ENCODE data around the gene BAZ2A.
A peak's percentile ranks its signal among the peaks of the same experiment; 100 is the strongest.

Gene BAZ2A

GRCh38 chr12:56668197-56668457 lies 38.0 kb upstream of the BAZ2A start:
- no peak overlapping the region for H3K27ac ChIP-seq (replicated peaks)
- H3K4me3 ChIP-seq (replicated peaks; ENCODE audit: insufficient read depth, low read length), result no peak overlapping the region
- DNase-seq (ENCODE audit: low read depth in 1 of 2, low spot score in 1 of 2), result no peak
- H3K27me3 ChIP-seq (ENCODE audit: insufficient read depth, poor library complexity, severe bottlenecking), result no peaks in the 10 kb centered on the region
- TF ChIP-seq REST (IDR thresholded peaks at IDR 0.05; ENCODE audit: insufficient replicate concordance, low read depth) (no peak), SPI1 (IDR thresholded peaks at IDR 0.05; ENCODE audit: borderline replicate concordance, low read depth) (no peak), POLR2AphosphoS5 (IDR thresholded peaks at IDR 0.05; ENCODE audit: low read depth) (no peak), GABPA (IDR thresholded peaks at IDR 0.05; ENCODE audit: low read depth) (no peak), CTCF (IDR thresholded peaks at IDR 0.05; ENCODE audit: insufficient read depth, low read length) (no peak)

- Histone ChIP-seq H3K4me3 (replicated peaks; ENCODE audit: insufficient read depth, low read length) (no peak overlapping the region), H3K27me3 (ENCODE audit: insufficient read depth, poor library complexity, severe bottlenecking) (no peaks in the 10 kb centered on the region), H3K27ac (replicated peaks) (no peak overlapping the region)
- TF ChIP-seq REST (IDR thresholded peaks at IDR 0.05; ENCODE audit: insufficient replicate concordance, low read depth) (no peak), GABPA (IDR thresholded peaks at IDR 0.05; ENCODE audit: low read depth) (no peak), SPI1 (IDR thresholded peaks at IDR 0.05; ENCODE audit: borderline replicate concordance, low read depth) (no peak), POLR2AphosphoS5 (IDR thresholded peaks at IDR 0.05; ENCODE audit: low read depth) (peak; percentile 67)
- DNase-seq (ENCODE audit: low read depth in 1 of 2, low spot score in 1 of 2), result no peak
Measured at GRCh38 chr12:56661979-56662638, 32.0 kb upstream of the BAZ2A start.

- Histone ChIP-seq H3K27me3 (ENCODE audit: insufficient read depth, poor library complexity, severe bottlenecking) (no peaks in the 10 kb centered on the region), H3K4me3 (replicated peaks; ENCODE audit: insufficient read depth, low read length) (no peak overlapping the region), H3K27ac (replicated peaks) (no peak overlapping the region)
- TF ChIP-seq CTCF (IDR thresholded peaks at IDR 0.05; ENCODE audit: insufficient read depth, low read length) (no peak), REST (IDR thresholded peaks at IDR 0.05; ENCODE audit: insufficient replicate concordance, low read depth) (no peak)
- DNase-seq (ENCODE audit: low read depth in 1 of 2, low spot score in 1 of 2), result no peak
Measured at GRCh38 chr12:56661560-56661959, 31.4 kb upstream of the BAZ2A start.

GRCh38 chr12:56658921-56659320 lies 28.8 kb upstream of the BAZ2A start:
- DNase-seq (ENCODE audit: low read depth in 1 of 2, low spot score in 1 of 2), result no peak
- Histone ChIP-seq H3K27ac (replicated peaks) (no peak overlapping the region), H3K4me3 (replicated peaks; ENCODE audit: insufficient read depth, low read length) (no peak overlapping the region), H3K27me3 (ENCODE audit: insufficient read depth, poor library complexity, severe bottlenecking) (no peaks in the 10 kb centered on the region)
- TF ChIP-seq CTCF (IDR thresholded peaks at IDR 0.05; ENCODE audit: insufficient read depth, low read length), result no peak
- TF ChIP-seq POLR2AphosphoS5 (IDR thresholded peaks at IDR 0.05; ENCODE audit: low read depth), result no peak
- TF ChIP-seq SPI1 (IDR thresholded peaks at IDR 0.05; ENCODE audit: borderline replicate concordance, low read depth), result no peak
- no peak for TF ChIP-seq GABPA (IDR thresholded peaks at IDR 0.05; ENCODE audit: low read depth)
- no peak for TF ChIP-seq REST (IDR thresholded peaks at IDR 0.05; ENCODE audit: insufficient replicate concordance, low read depth)

All from HL-60 (cell line).